Bone marrow (tissue), 2 donors: ENCODE data around the gene OR2T3.
"Not testable (repeated sequence)": the region's sequence is repeated elsewhere in the genome, so short reads cannot be mapped to it uniquely, and the experiment has no call there.

Experiments used
- DNase-seq, 2 donors: peaks; one replicate each; lab custom pipeline; 2025; lab: John Stamatoyannopoulos, UW

OR2T3 gene, protein sequence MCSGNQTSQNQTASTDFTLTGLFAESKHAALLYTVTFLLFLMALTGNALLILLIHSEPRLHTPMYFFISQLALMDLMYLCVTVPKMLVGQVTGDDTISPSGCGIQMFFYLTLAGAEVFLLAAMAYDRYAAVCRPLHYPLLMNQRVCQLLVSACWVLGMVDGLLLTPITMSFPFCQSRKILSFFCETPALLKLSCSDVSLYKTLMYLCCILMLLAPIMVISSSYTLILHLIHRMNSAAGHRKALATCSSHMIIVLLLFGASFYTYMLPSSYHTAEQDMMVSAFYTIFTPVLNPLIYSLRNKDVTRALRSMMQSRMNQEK

DNA sequence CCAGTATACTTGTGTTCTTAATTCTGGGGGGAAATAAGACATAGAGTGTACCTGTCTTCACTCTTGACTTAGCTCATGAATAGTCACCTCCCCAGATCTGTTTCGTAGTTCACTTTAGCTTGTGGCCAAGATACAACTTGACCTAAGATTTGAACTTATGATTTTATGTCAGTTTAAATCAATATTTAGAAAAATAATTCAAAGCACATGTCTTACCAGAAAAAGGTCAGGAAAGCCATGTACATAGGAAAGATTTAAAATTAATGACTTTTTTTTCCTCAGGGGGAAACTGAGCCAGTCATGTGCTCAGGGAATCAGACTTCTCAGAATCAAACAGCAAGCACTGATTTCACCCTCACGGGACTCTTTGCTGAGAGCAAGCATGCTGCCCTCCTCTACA lies at the start of gene OR2T3:
OR2T3 (plus strand) TSS at position 301 of the 400 bp plus-strand sequence; CDS start at position 301, 0 bp downstream.
- not testable (repeated sequence) for DNase-seq

DNA sequence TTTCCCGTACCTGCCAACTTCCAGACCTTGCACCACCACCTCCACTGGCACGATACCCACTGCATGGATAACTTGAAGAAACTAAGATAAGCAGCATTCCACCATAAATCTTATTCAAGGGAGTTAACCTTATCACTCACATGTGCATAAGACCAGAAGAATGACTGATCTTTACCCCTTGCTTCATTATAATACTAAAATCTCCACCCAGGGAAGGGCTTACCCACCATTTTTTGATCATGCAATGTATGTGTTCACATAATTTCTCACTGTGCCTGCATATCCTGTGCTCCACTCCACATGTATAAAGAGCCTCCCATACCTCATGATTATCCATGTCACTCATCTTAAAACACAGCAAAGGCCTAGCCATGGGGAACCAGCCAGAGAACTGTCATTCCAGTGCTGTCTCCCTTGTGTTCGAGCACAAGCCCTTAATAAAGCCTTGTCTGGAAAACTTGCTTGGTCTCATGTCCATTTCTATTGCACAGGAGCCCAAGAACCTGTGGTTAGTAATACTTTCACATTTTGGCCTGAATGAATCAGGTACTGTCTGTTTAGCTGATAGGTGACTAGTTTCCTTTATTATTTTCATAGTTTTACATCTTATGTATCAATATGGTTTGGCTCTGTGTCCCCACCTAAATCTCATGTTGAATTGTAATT lies 45.5 kb upstream of the OR2T3 start:
- not testable (repeated sequence) for DNase-seq

DNA sequence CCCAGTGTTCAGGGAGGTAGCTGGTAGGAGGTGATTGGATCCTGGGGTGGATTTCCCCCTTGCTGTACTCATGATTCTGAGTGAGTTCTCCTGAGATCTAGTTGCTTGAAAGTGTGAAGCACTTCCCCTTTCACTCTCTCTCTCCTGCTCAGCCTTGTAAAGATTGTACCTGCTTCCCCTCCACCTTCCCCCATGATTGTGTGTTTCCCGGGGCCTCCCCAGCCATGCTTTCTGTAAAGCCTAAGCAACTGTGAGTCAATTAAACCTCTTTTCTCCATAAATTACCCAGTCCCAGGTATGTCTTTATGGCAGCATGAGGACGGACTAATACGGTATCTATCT lies 45.0 kb upstream of the OR2T3 start:
- not testable (repeated sequence) for DNase-seq

DNA sequence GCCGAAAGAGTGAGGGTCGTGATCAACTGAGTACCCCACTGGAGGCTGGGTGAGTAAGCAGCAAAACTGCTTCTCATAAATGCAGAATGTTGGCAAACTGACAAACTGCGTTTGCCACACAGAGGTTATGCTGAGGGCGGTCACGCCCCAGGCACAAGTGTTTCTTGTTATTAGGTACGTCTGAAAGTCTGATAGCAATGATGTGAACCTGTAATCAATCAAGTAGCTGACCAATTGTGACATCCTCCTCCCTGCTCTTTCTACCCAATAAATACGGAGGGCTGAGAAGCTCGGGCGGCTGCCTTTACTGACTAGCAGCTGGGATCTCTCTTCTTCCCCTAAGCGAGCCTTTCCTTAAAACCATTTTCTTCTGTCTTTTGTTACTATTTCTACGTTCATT lies 41.5 kb upstream of the OR2T3 start:
- DNase-seq = not testable (repeated sequence)

DNA sequence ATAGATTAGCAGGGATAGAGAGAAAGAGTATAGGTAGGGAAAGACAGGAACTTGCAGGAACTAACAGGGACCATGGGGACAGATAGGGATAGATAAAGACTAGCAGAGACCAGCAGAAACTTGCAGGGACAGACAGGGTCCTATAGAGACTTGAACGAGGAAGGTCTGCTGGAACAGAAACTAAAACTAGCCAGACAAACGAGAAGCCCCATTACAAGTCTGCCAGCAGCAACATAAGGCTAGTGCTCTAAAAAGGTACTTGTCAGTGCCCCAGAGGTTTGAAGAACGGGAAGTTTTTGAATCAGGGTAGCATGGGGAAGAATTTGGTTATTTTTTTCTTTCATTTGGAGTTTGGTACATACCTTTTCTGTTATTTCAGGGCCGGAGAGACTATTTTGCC lies 41.0 kb upstream of the OR2T3 start:
- DNase-seq = not testable (repeated sequence)

DNA sequence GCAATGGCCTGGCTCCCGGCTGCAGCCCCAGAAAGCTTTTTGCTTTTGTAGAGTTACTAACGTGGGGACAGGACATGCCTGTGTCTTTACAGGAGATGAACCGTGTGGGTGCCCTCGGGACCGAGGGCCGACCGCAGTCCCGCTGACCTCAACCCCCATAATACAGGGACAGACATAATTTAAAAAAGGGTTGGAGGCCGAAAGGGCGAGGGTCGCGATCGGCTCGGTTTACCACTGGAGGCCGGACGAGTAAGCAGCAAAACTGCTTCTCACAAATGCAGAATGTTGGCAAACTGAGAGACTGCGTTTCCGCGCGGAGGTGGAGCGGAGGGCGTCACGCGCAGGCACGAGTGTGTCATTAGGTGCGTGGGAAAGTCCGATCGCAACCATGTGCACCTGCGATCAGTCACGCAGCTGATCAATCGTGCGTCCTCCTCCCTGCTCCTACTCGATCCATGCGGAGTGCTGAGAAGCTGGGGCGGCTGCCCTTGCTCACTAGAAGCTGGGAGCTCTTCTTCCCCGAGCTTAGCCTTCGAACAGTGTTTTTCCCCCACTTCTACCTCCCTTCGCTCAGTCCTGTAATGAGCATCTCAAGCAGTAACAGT lies 39.2 kb upstream of the OR2T3 start:
- DNase-seq = not testable (repeated sequence)

DNA sequence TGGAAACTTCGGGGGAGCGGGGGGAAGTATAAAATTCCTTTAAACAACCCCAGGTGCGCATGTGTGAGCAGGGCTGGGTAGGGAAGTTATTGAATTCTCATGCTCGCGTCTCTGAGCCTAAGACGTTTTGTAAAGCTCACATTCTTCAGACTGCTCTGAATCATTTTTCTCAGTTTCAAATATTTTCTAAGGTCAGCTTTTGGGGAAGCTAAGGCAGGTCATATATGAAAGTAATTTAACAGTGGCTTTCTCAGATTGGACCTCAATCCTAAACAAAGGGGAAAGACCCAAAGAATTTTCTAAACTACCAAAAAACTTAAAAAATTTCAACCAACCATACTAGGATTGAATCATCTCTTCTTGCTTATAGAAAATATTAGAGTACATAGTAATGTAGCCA lies 38.2 kb upstream of the OR2T3 start:
- DNase-seq = not testable (repeated sequence)

DNA sequence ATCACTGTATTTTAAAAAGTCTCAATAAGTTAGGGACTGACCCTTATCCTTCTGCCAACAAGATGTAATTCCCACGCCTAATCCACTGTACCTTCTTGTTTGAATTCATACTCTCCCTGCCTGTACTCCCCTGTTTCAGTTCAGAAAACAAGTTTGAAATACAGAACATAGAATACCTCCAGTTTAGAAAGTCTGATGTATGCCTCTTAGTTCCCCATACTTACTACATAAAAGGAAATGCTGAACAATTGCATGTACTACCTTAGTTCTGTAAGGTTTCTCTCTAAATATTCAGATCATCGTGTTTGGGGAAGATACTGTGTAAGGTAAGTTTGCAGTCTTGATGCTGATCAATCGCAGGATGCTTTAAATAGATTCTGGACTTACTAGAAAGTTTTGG lies 36.8 kb upstream of the OR2T3 start:
- DNase-seq = not testable (repeated sequence)

DNA sequence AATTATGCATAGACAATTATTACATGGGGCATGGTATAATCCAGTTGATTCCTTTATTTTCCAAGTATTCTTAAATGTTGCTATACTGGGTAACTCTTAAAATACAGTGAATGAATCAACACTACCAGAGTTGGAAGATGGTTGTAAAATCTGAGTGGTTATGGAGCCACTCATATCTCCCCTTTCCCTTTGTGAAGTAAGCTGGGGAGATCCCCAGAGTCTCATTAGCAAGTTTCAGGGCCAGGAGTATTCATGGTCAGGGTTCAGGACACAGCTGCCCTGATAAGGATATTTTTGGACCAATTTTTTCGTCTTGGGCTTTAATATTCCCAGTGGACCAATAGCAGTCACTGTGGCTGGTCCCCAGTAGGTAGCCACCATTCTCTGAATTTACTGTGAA lies 34.5 kb upstream of the OR2T3 start:
- DNase-seq = not testable (repeated sequence)

DNA sequence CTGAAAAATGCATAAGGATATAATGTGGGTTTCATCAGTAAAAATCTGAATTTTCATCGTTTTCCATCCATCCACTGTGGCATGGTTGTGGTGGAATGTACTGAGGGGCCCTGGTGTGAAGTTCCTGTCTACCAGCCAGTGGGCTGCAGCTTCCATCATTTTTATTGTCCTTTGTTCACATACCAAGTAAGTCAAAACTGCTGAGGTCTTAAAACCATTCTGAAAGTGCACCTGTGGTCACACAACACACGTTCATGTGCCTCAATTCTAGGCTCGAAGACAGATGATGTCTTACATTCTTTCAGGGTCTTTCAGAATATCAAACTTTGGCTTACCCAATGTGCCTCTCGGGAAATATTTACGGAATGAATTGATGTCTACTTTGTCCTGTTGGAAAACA lies 33.9 kb upstream of the OR2T3 start:
- not testable (repeated sequence) for DNase-seq

DNA sequence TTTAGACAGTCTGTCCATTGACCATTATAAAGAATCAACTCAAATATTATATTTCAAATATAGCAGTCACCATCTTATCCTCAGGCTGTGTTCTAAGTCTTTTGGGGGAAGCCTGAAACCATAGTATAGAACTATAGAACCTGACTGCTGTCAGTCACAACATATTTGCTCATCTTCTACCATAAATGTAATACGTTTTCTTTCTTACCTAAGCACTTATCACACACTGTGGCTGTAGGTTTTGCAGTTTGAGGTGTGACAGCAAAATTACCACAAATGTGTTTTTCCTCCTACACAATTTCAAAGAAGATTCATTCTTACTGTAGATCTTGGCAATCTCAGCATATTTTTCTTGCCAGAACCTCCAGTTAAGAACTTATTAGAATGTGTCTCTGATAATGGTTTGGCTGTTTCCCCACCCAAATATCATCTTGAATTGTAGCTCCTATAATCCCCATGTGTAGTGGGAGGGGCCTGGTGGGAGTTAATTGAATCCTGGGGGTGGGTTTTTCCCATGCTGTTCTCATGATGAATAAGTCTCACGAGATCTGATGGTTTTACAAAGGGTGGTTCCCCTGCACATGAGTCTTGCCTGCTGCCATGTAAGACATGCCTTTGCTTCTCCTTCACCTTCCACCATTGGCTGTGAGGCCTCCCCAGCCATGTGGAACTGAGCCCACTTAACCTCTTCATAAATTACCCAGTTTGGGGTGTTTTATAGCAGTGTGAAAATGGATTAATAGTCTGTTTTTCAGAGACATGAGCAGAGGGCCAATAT lies 30.5 kb upstream of the OR2T3 start:
- not testable (repeated sequence) for DNase-seq

DNA sequence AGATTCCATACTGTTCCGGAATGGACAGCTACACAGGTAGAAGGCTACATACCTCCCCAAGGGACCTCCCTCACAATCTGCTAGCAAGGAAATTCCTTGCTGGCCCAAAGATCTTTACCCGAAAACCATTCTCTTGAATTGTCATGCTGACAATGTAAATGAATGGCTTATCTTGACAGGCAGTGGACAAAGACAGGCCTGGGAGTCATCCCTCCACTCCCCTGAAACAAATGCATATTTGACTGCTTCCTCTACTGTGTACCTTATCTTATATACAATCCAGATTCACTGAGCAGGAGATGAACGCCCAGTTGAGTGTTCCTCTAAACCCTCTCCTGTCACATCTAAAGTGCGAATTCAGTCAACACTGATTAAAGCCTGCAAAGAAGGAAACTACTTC lies 28.5 kb upstream of the OR2T3 start:
- not testable (repeated sequence) for DNase-seq

DNA sequence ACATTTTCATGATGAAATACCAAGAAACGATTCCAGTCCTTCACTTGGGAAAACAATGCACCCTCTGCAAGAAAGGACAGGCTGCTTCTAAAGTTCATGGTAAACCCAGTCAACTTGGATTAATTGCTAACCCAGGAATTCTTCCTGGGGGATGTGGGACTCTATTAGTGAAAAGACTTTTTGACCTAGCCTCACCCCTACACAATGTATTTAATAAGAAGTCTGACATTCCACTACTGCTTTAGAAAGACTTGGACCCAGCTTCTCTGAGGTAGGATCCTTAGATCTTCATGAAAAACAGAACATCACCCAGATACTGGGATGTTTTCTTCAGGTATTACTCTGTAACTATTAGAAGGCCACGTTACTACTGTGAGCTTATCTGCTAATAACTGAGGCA lies 27.8 kb upstream of the OR2T3 start, which contains the start of gene OR2T2:
OR2T2 (plus strand) TSS at position 239 of the 400 bp plus-strand sequence. CDS start 7,161 bp downstream, outside the sequence.
- not testable (repeated sequence) for DNase-seq

DNA sequence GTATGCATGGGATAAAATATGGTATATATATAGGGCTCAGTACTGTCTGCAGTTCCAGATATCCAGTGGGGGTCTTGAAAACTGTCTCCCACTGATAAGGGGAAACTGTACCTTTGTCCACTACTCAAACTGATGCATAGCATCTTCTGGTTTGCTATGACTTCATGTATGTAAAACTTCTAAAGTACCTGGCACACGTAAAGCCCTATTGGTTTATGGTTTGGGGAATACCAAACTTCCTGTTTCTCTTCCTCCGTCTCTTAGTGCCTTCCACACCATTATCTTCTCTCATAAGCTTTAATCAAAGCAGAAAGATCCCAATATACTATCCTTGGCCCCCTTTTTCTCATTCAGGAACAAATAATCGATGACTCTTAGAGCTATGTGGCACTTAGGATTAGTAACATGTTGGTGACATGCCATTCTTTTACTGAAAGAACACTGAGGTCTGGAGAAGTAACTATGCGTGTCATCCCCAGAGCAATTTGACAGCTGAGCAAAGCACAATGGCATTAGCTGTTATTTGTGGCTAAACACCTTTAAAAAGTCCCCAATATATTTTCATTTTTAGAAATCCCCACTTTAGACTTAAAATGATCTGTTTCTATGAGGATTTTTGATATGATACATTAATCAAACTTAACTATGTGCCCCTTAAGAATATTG lies 24.6 kb upstream of the OR2T3 start:
- DNase-seq = not testable (repeated sequence)

DNA sequence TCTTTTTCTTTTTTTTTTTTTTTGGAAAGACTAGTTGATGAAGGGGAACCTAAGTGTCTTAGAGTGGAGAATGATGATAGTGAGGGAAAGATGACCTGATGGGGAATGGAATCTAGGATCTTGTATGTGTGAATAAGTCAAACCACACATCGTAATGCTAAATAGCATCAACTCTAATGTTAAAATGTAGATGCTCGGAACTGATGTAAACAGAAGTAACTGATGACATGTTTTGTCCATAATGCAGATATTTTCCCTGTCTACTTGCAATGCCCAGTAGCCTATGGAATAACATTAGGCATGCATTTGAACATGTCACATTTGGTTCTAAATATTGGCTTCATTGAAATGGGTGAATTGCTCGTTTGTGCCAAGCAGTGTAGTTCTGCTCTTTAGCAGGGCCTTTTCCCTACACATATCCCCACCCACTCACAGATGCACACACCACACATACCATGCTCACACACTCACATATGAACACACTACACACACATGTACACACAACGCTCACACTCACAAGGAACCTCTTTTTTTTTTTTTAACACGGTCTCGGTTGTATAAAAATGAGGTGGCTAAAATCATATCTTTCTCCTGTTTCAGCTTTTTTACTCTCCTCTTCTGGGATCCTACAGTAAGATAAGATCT lies 23.2 kb upstream of the OR2T3 start:
- DNase-seq = not testable (repeated sequence)

DNA sequence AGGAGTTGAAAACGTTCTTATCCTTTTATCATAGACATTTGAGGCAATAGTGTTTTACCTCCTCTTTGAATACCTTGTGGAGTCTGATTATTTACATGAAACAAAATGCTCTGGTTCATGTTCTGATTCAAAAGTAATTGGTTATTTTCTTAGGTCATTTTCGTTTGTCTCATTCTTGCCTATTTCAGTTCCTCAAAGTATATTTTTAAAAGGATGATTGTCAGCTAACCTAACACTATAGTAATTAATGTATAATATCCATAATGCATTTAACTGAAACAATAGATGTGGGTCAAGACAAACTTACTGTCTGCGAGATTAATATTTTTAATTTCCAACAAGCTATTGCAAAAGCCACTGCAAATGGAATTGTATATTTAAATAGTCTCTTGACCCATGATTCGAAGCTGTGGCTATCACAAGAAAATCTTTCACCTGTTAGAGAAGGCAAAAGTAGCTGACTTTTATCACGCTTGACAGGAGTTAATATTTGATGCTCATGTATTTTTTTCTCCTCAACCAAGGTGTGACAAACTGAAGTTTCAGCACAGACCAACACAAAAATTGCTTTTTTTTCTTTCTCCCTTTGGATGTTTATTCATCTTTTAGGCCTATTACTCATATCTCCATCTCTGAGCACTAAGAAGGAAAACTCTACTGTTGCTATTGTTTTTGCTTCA lies 22.5 kb upstream of the OR2T3 start:
- not testable (repeated sequence) for DNase-seq

DNA sequence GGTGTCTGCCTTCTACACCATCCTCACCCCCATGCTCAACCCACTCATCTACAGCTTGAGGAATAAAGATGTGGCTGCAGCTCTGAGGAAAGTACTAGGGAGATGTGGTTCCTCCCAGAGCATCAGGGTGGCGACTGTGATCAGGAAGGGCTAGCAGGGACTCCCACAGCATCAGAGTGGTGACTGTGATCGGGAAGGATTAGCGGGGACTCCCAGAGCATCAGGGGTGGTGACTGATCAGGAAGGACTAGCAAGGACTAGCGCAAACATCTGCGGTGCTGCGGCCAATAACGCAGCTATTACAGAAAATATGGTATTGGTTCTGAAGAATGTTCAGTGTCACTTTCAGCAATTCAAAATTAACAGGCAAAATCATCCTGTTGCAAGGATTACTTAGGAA lies 19.5 kb upstream of the OR2T3 start:
- DNase-seq = not testable (repeated sequence)

DNA sequence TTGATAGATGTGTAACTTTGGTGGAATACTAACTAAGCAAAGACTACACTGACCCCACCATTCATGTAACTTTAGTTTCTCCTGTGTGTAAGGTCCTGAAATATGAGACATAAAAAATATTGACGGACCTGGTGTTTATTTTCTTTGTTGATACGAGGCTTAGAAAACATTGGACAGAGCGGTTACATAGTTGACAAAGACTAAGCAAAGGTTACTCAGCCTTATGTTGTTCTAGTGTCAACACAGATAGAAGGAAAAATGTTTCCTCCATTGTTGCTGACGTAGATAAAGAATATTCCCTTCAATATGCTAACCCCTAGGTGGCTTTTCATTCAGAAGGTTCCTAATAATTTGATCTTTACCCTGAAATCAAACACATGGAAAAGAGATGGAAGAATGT lies 18.1 kb upstream of the OR2T3 start:
- not testable (repeated sequence) for DNase-seq

DNA sequence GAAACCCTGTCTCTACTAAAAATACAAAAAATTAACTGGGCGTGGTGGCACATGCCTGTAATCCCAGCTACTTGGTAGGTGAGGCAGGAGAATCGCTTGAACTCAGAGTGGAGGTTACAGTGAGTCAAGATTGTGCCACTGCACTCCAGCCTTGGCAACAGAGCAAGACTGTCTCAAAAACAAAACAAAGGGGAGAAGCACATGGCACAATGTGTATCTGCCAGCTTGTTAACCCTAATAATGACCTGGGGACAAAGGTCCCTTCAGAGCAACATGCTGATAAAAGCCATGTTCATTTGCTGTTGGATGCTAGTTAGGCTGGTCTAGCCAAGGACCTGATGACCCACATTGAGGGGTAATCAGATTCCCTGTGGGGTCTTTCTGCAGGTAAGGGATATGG lies 16.5 kb upstream of the OR2T3 start:
- DNase-seq = not testable (repeated sequence)

DNA sequence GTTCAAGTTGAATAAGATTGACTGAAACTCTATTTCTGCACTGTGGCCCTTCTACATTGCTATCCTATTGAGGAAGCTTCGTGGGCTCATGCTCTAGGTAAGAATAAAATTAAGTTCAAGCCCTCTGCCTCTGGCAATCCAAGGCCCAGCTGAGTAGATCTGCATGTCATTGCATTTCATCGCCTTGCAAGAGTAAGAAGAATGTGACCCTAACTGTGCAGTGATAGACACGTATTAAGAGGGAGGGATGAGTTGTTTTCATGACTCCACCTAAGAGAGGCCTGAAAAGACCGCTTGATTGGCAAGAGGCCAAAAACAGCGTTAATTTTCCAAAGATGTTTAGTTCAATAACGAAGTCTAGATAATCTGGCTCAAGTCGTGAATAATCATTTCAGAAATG lies 14.0 kb upstream of the OR2T3 start:
- DNase-seq = not testable (repeated sequence)

DNA sequence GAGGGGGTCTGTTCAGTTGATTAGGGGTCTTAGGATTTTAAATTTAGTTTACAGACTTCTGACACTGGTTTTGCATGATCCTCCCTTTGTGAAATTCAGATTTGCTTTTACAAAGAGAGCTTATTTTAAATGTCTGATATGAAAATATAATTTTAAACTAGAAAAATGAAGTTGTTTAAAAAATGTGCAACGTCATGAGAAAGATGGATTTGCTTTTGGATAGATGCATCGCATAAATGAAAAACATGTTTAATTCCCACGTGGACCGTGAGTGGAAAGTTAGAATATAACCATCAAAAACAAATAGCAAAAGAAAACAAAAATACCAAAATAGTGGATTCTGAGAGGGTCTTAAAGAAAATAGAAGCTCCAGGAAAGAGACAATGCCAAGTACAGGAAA lies 2.0 kb upstream of the OR2T3 start:
- DNase-seq = no peak
